ENCODE results near the gene DAP. TPM values are rescaled to one million over a fixed set of nuclear protein-coding genes. Genes with fewer than 3 reads are reported as not detected.

Gene DAP
- total and polyA plus RNA-seq, 2 of the 13 experiments (the other 11 are each of a cell fraction or from before 2014, with no cell fraction given) = 22.0 to 57.5 TPM

DNA sequence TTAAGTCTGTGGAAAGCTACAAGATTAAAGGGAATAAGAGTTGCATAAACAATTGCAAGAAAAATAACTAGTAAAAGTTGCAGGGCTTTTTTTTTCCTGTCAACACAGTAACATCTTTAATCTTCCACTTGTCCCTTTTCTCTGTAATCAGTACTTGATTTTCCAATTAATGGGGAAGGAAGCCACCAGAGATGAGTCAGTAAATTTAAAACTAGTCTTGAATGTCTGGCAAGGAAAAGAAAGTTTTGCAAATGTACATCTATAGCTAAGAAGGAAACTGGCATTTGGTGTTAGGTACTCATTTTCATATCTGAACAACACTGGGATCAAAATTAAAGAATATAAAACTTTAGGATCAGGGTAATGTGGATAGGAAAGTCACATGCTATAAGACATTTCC, 17.1 kb downstream of the DAP start:
- ChIA-PET CTCF (ENCODE audit: low intra/inter-chr PET ratio, low total read pairs) (no interaction called here), POLR2A (no interaction called here)
- Histone ChIP-seq H3K4me3 (replicated peaks in 1 of 3; ENCODE audit: insufficient read depth in 1 of 3, low read depth in 2 of 3, low read length in 3 of 3) (no peak overlapping the region), H3K36me3 (replicated peaks in 1 of 2; ENCODE audit: control insufficient read depth in 1 of 2, insufficient read depth in 2 of 2, low read length in 2 of 2) (peaks cover 19 to 49% of the 10 kb centered on the region in 2 experiments), H3K4me1 (ENCODE audit: insufficient read depth, low read length) (peaks cover 22% of the 10 kb centered on the region), H3K27ac (ENCODE audit: extremely low read length, insufficient read depth, low read length) (no peak overlapping the region), H3K79me2 (ENCODE audit: insufficient read depth, low read length) (peaks cover 20% of the 10 kb centered on the region), H3K9ac (ENCODE audit: insufficient read depth, low read depth, low read length) (no peak overlapping the region), H2AFZ (ENCODE audit: low read length) (no peak overlapping the region), H4K20me1 (ENCODE audit: insufficient read depth, low read length) (peaks cover 5% of the 10 kb centered on the region), H3K27me3 (ENCODE audit: control insufficient read depth in 1 of 2, insufficient read depth in 2 of 2, low read length in 2 of 2) (no peaks in the 10 kb centered on the region), H3K9me3 (ENCODE audit: low read length) (no peaks in the 10 kb centered on the region), H3K4me2 (ENCODE audit: low read depth, low read length) (no peak overlapping the region)
- no TSS peak for BruUV-seq (replicated peaks)
- in situ Hi-C loops (cut with HindIII; ENCODE audit: extremely low pct_ligation_motif_present, low pct_unique_long_range_greater_than_20kb) (no loop called here), intact Hi-C loops (cut with micrococcal nuclease; ENCODE audit: unreplicated experiment) (no loop called here)
- FAIRE-seq (no peak), ATAC-seq (no peak), DNase-seq (ENCODE audit: low spot score) (no peak)
- TF ChIP-seq, protein P1, sequence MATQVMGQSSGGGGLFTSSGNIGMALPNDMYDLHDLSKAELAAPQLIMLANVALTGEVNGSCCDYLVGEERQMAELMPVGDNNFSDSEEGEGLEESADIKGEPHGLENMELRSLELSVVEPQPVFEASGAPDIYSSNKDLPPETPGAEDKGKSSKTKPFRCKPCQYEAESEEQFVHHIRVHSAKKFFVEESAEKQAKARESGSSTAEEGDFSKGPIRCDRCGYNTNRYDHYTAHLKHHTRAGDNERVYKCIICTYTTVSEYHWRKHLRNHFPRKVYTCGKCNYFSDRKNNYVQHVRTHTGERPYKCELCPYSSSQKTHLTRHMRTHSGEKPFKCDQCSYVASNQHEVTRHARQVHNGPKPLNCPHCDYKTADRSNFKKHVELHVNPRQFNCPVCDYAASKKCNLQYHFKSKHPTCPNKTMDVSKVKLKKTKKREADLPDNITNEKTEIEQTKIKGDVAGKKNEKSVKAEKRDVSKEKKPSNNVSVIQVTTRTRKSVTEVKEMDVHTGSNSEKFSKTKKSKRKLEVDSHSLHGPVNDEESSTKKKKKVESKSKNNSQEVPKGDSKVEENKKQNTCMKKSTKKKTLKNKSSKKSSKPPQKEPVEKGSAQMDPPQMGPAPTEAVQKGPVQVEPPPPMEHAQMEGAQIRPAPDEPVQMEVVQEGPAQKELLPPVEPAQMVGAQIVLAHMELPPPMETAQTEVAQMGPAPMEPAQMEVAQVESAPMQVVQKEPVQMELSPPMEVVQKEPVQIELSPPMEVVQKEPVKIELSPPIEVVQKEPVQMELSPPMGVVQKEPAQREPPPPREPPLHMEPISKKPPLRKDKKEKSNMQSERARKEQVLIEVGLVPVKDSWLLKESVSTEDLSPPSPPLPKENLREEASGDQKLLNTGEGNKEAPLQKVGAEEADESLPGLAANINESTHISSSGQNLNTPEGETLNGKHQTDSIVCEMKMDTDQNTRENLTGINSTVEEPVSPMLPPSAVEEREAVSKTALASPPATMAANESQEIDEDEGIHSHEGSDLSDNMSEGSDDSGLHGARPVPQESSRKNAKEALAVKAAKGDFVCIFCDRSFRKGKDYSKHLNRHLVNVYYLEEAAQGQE (IDR thresholded peaks at IDR 0.05; ENCODE audit: borderline replicate concordance in 1 of 2, low read depth in 1 of 2, low read length in 2 of 2) = no peak
- TF ChIP-seq BRCA1 (CRISPR knock-in tag; IDR thresholded peaks at IDR 0.05) (no peak), MIER3 (CRISPR knock-in tag; IDR thresholded peaks at IDR 0.05; ENCODE audit: borderline replicate concordance) (no peak), ZNF207 (IDR thresholded peaks at IDR 0.05; ENCODE audit: borderline replicate concordance) (no peak), ZNF709 (CRISPR knock-in tag; IDR thresholded peaks at IDR 0.05) (no peak), BHLHE40 (IDR thresholded peaks at IDR 0.05; ENCODE audit: low read length) (no peak), HNRNPH1 (optimal IDR thresholded peaks at IDR 0.05; ENCODE audit: low read depth, low read length) (no peak), NAIF1 (CRISPR knock-in tag; IDR thresholded peaks at IDR 0.05; ENCODE audit: borderline replicate concordance) (no peak), MAF1 (CRISPR knock-in tag; IDR thresholded peaks at IDR 0.05; ENCODE audit: borderline replicate concordance) (no peak)
- TF ChIP-seq, protein P2, sequence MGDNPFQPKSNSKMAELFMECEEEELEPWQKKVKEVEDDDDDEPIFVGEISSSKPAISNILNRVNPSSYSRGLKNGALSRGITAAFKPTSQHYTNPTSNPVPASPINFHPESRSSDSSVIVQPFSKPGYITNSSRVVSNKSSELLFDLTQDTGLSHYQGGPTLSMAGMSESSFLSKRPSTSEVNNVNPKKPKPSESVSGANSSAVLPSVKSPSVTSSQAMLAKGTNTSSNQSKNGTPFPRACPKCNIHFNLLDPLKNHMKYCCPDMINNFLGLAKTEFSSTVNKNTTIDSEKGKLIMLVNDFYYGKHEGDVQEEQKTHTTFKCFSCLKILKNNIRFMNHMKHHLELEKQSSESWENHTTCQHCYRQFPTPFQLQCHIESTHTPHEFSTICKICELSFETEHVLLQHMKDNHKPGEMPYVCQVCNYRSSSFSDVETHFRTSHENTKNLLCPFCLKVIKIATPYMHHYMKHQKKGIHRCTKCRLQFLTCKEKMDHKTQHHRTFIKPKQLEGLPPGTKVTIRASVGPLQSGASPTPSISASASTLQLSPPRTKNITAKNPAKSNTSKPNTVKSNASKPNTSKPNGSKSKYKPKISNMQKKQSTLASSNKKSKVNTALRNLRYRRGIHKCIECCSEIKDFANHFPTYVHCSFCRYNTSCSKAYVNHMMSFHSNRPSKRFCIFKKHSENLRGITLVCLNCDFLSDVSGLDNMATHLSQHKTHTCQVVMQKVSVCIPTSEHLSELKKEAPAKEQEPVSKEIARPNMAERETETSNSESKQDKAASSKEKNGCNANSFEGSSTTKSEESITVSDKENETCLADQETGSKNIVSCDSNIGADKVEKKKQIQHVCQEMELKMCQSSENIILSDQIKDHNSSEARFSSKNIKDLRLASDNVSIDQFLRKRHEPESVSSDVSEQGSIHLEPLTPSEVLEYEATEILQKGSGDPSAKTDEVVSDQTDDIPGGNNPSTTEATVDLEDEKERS (CRISPR knock-in tag; IDR thresholded peaks at IDR 0.05) = no peak
- TF ChIP-seq, protein P3, sequence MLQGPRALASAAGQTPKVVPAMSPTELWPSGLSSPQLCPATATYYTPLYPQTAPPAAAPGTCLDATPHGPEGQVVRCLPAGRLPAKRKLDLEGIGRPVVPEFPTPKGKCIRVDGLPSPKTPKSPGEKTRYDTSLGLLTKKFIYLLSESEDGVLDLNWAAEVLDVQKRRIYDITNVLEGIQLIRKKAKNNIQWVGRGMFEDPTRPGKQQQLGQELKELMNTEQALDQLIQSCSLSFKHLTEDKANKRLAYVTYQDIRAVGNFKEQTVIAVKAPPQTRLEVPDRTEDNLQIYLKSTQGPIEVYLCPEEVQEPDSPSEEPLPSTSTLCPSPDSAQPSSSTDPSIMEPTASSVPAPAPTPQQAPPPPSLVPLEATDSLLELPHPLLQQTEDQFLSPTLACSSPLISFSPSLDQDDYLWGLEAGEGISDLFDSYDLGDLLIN (CRISPR knock-in tag; IDR thresholded peaks at IDR 0.05; ENCODE audit: borderline replicate concordance) = no peak
- TF ChIP-seq, protein P4, sequence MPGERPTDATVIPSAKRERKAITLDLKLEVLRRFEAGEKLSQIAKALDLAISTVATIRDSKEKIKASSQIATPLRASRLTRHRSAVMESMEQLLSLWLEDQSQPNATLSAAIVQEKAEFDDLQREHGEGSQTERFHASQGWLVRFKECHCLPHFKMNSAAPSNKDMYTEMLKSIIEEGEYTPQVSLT (CRISPR knock-in tag; IDR thresholded peaks at IDR 0.05; ENCODE audit: borderline replicate concordance, low read depth) = no peak
- TF ChIP-seq, protein P5, sequence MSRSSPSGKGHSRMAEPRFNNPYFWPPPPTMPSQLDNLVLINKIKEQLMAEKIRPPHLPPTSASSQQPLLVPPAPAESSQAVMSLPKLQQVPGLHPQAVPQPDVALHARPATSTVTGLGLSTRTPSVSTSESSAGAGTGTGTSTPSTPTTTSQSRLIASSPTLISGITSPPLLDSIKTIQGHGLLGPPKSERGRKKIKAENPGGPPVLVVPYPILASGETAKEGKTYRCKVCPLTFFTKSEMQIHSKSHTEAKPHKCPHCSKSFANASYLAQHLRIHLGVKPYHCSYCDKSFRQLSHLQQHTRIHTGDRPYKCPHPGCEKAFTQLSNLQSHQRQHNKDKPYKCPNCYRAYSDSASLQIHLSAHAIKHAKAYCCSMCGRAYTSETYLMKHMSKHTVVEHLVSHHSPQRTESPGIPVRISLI (CRISPR knock-in tag; IDR thresholded peaks at IDR 0.05; ENCODE audit: borderline replicate concordance) = no peak
- TF ChIP-seq, protein P6, sequence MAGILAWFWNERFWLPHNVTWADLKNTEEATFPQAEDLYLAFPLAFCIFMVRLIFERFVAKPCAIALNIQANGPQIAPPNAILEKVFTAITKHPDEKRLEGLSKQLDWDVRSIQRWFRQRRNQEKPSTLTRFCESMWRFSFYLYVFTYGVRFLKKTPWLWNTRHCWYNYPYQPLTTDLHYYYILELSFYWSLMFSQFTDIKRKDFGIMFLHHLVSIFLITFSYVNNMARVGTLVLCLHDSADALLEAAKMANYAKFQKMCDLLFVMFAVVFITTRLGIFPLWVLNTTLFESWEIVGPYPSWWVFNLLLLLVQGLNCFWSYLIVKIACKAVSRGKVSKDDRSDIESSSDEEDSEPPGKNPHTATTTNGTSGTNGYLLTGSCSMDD (CRISPR knock-in tag; IDR thresholded peaks at IDR 0.05) = no peak

Measured in HepG2 (cell line).